Fibroblast of villous mesenchyme (primary cell): ENCODE measurements around the gene ATP2B2. TPM values are rescaled to one million over a fixed set of nuclear protein-coding genes. Genes with fewer than 3 reads are reported as not detected.

Experiments used
- DNase-seq: peaks from one replicate; pipeline ENCODE4 v3.0.0-alpha.2; 2010; ENCODE audit warnings: low read depth
- H3K4me3 ChIP-seq: 2 replicates; pipeline ENCODE4 v1.5.1; 2011; ENCODE audit warnings: low read depth, mild to moderate bottlenecking, low read length
- total RNA-seq: library from RNA; depleted of rRNA; stranded (reverse); fragments of >200 nt; gene quantifications from 2 replicates; pipeline ENCODE4 v1.2.3, GENCODE V29; 2012
- TF ChIP-seq, protein P1 (sequence below): IDR thresholded peaks from 2 replicates; pipeline ENCODE4 v1.5.1; 2012; ENCODE audit warnings: low read depth, mild to moderate bottlenecking, low read length; ENCODE audit not compliant: insufficient read depth

ATP2B2 gene
- total RNA-seq, 1 donor = not detected

GRCh38 chr3:10357592-10358308, 147.6 kb downstream of the ATP2B2 start:
- TF ChIP-seq, protein P1, sequence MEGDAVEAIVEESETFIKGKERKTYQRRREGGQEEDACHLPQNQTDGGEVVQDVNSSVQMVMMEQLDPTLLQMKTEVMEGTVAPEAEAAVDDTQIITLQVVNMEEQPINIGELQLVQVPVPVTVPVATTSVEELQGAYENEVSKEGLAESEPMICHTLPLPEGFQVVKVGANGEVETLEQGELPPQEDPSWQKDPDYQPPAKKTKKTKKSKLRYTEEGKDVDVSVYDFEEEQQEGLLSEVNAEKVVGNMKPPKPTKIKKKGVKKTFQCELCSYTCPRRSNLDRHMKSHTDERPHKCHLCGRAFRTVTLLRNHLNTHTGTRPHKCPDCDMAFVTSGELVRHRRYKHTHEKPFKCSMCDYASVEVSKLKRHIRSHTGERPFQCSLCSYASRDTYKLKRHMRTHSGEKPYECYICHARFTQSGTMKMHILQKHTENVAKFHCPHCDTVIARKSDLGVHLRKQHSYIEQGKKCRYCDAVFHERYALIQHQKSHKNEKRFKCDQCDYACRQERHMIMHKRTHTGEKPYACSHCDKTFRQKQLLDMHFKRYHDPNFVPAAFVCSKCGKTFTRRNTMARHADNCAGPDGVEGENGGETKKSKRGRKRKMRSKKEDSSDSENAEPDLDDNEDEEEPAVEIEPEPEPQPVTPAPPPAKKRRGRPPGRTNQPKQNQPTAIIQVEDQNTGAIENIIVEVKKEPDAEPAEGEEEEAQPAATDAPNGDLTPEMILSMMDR = no peak
- no peak overlapping the region for H3K4me3 ChIP-seq
- DNase-seq = peak; percentile 91

GRCh38 chr3:10357095-10357494, 148.3 kb downstream of the ATP2B2 start:
- H3K4me3 ChIP-seq = no peak overlapping the region
- DNase-seq = peak; percentile 41
- TF ChIP-seq, protein P1 = no peak

DNA sequence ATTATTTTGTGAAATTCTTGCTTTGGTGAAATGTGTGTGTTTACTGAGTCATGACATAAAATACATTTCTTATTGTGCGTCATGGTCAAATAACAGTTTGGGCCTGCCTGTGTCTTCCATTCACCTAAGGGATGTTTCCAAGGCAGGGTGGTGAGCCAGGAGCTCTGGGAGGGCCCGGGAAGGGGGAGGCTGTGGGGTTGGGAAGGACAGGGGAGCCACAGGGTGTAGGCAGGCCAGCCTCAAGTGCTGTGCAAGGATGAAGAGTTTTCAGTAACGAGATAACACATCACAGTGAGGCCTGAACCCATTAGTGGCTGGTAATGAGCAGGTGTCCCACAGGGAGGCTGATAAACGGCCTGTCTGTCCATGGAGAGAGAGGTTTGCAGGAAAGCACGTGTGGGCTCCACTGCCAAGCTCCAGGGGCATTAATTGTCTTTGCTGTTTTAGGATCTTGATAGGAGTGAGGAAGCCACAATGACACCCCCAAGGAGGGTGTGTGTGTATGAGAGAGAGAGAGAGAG, 148.9 kb downstream of the ATP2B2 start:
- TF ChIP-seq, protein P1 = no peak
- no peak overlapping the region for H3K4me3 ChIP-seq
- DNase-seq = no peak

- H3K4me3 ChIP-seq = no peak overlapping the region
- peak; percentile 28 for DNase-seq
- TF ChIP-seq, protein P1 = no peak
Observed at GRCh38 chr3:10354361-10355015, 150.9 kb downstream of the ATP2B2 start.

DNA sequence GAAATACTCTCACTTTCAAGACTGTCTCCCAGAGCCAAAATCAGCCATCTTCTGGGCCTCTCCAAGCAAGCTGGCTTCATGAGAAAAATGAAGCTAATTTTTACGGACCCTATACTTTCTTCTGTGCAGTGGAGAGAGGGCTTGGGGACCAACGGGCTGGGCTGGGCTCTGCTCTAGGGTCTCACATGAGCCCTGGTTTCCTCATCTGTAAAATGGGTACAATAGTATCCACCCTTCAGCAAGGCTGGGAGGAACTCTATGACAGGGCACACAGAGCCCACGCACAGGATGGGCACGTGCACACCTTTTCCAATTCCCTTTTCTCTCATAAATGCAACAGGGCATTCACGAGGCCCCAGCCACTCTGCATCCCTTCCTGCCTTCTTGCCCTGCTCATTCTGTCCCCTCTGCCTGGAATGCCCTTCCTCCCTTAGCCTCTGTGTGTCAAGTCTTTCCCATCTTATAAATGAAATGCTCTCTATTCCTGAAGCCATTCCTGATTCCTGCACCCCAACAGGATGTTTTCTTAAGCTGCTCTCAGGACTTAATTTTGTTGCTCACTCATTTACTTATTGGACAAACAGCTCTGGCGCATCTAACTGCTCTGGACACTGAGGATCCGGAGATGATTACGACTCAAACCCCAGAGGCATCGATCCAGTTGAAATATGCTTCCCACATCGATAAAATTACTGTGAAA, 151.6 kb downstream of the ATP2B2 start:
- no peak overlapping the region for H3K4me3 ChIP-seq
- TF ChIP-seq, protein P1 = no peak
- DNase-seq = no peak

DNA sequence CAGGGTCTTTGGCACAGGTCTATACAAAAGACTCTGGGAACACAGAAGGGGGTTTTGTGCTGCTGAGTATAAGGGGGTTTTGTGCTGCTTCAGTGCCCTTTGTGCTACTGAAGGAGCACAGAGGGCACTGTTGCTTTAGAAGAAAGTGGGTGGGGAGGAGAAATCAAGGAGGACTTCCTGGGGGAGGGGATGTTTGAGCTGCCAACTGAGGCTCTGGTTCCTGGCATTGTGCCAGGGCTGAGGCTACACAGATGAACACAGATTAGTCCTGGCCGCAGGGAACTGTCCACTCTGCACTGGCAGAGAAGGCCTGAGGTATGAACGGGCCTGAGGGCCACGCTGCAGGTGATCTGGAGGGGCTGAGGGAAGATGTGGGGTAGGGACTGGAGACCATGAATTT, 152.2 kb downstream of the ATP2B2 start:
- no peak overlapping the region for H3K4me3 ChIP-seq
- DNase-seq = no peak
- TF ChIP-seq, protein P1 = no peak
